Trophoblast cell (in vitro differentiated cells and primary cell): ENCODE results near the gene RSAD1.
A peak's percentile ranks its signal among the peaks of the same experiment; 100 is the strongest.

ENCODE experiments used
- DNase-seq, 2 donors: peaks; one replicate each; pipeline ENCODE4 v3.0.0-alpha.2; 2016
- H2AFZ ChIP-seq: 2 replicates; pipeline ENCODE4 v1.6.1; 2013; ENCODE audit warnings: low read length, moderate library complexity, mild to moderate bottlenecking; ENCODE audit not compliant: insufficient read depth, poor library complexity
- H2AK5ac ChIP-seq: 2 replicates; pipeline ENCODE4 v1.6.1; 2013; ENCODE audit warnings: mild to moderate bottlenecking, low read length
- H2BK120ac ChIP-seq: 2 replicates; pipeline ENCODE4 v1.6.1; 2013; ENCODE audit warnings: low read length, mild to moderate bottlenecking, moderate library complexity; ENCODE audit not compliant: insufficient read depth, poor library complexity
- H2BK12ac ChIP-seq: 2 replicates; pipeline ENCODE4 v1.6.1; 2013; ENCODE audit warnings: mild to moderate bottlenecking, low read length, moderate library complexity
- H2BK5ac ChIP-seq: 2 replicates; pipeline ENCODE4 v1.6.1; 2013; ENCODE audit warnings: low read length, low read depth, moderate library complexity, mild to moderate bottlenecking; ENCODE audit not compliant: poor library complexity
- H3K14ac ChIP-seq: 2 replicates; pipeline ENCODE4 v1.6.1; 2013; ENCODE audit warnings: mild to moderate bottlenecking, low read length
- H3K18ac ChIP-seq: 2 replicates; pipeline ENCODE4 v1.6.1; 2013; ENCODE audit warnings: mild to moderate bottlenecking, low read length
- H3K23ac ChIP-seq: 2 replicates; pipeline ENCODE4 v1.6.1; 2013; ENCODE audit warnings: low read length
- H3K27ac ChIP-seq: 2 replicates; pipeline ENCODE4 v1.5.1; 2013; ENCODE audit warnings: low read depth, mild to moderate bottlenecking, inconsistent platforms, low read length, moderate library complexity
- H3K27me3 ChIP-seq: 2 replicates; pipeline ENCODE4 v1.6.1; 2013; ENCODE audit warnings: inconsistent platforms, mild to moderate bottlenecking, low read length, moderate library complexity; ENCODE audit not compliant: insufficient read depth
- H3K36me3 ChIP-seq, 2 experiments: 1 replicate in 1 of 2; 2 replicates in 1 of 2; pipeline ENCODE4 v1.6.1; 2013; ENCODE audit warnings: low read length in 2 of 2, mild to moderate bottlenecking in 2 of 2, moderate library complexity in 1 of 2; ENCODE audit not compliant: insufficient read depth in 2 of 2, control insufficient read depth in 1 of 2
- H3K4ac ChIP-seq: 2 replicates; pipeline ENCODE4 v1.6.1; 2013; ENCODE audit warnings: low read depth, mild to moderate bottlenecking, low read length, moderate library complexity
- H3K4me1 ChIP-seq, 2 experiments: 1 replicate in 1 of 2; 2 replicates in 1 of 2; pipeline ENCODE4 v1.6.1; 2013; ENCODE audit warnings: low read length in 2 of 2, mild to moderate bottlenecking in 2 of 2, moderate library complexity in 1 of 2; ENCODE audit not compliant: insufficient read depth in 2 of 2, control insufficient read depth in 1 of 2
- H3K4me2 ChIP-seq: 2 replicates; pipeline ENCODE4 v1.6.1; 2013; ENCODE audit warnings: inconsistent platforms, mild to moderate bottlenecking, low read length, moderate library complexity
- H3K4me3 ChIP-seq: 2 replicates; pipeline ENCODE4 v1.5.1; 2013; ENCODE audit warnings: mild to moderate bottlenecking, low read depth, low read length, inconsistent platforms
- H3K79me1 ChIP-seq: one replicate; pipeline ENCODE4 v1.6.1; 2013; ENCODE audit warnings: low read length
- H3K79me2 ChIP-seq: 2 replicates; pipeline ENCODE4 v1.6.1; 2013; ENCODE audit warnings: low read length, mild to moderate bottlenecking; ENCODE audit not compliant: control insufficient read depth, insufficient read depth, poor library complexity
- H3K9ac ChIP-seq: 2 replicates; pipeline ENCODE4 v1.6.1; 2013; ENCODE audit warnings: mild to moderate bottlenecking, low read length
- H3K9me3 ChIP-seq: 2 replicates; pipeline ENCODE4 v1.6.1; 2013; ENCODE audit warnings: low read depth, mild to moderate bottlenecking, control low read depth, inconsistent platforms, low read length; ENCODE audit not compliant: insufficient read depth
- H4K12ac ChIP-seq: 2 replicates; pipeline ENCODE4 v1.6.1; 2013; ENCODE audit warnings: low read depth, mild to moderate bottlenecking, low read length, moderate library complexity
- H4K8ac ChIP-seq: 2 replicates; pipeline ENCODE4 v1.6.1; 2013; ENCODE audit warnings: low read depth, mild to moderate bottlenecking, low read length, moderate library complexity
- H4K91ac ChIP-seq: one replicate; pipeline ENCODE4 v1.6.1; 2013; ENCODE audit warnings: low read depth, mild to moderate bottlenecking, low read length, moderate library complexity
- WGBS: extraction: QIAGEN DNeasy Blood & Tissue Kit; methylation state at CpG from one replicate; pipeline ENCODE4 v1.1.7; 2013; ENCODE audit warnings: missing lambda C conversion rate; ENCODE audit not compliant: insufficient read length, insufficient coverage; ENCODE audit errors: extremely low coverage; 5-methylcytosine and 5-hydroxymethylcytosine counted together

The RSAD1 gene

DNA sequence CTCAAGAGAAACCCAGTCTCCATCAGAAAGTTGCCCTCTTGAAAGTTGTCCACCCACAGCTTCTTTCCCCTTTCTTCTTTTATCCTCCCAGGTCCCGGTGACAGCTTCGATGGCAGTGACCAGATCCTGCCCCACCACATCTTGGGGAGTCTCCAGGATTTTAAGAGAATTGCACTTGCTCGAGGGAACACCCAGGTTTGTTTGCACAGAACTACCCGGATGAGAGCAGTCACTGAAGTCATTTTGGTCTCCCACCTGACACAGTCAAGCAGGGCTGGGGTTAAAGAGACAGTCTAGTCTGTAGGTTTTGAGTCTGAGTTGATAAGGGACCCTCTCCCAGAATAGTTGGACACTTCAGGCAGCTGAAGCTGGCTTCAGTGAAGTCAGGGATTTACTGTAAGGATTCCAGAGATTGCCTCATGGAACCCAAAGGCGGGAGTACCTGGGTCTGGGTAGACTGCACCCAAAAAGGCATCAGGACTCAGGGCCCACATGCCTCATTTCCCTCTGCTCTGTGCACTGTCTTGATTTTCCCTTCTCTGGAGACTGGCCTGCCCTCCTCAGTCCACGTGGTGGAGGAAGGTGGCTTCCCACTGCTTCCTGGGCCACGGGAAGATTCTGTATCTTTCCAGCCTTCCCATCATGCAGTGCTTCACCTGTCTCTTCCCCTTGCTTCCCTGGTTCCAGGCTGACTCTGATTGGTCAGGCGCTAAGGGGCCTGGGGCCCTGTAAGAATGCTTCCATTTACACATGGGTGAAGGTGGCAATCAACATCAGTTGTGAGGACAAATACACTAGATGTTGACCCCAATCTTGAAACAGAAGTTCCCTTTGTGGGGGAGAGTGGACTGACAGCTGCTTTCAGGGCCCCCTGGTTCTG lies 39.1 kb downstream of the RSAD1 start:
- no peak for DNase-seq
- H3K4me3 ChIP-seq: no peak overlapping the region
- no peak overlapping the region for H3K23ac ChIP-seq
- no CpG with 5 or more reads among the region's 8 CpGs for WGBS
- no peak overlapping the region for H4K12ac ChIP-seq
- H4K8ac ChIP-seq: no peak overlapping the region
- H2BK120ac ChIP-seq: no peak overlapping the region
- no peak overlapping the region for H2BK5ac ChIP-seq
- no peak overlapping the region for H2AFZ ChIP-seq
- no peaks in the 10 kb centered on the region for H3K36me3 ChIP-seq
- peaks cover 3% of the 10 kb centered on the region for H3K79me1 ChIP-seq
- no peak overlapping the region for H3K18ac ChIP-seq
- H2AK5ac ChIP-seq: no peak overlapping the region
- H3K27me3 ChIP-seq: no peaks in the 10 kb centered on the region
- H3K4me2 ChIP-seq: no peak overlapping the region
- H3K4ac ChIP-seq: no peak overlapping the region
- H3K79me2 ChIP-seq: no peaks in the 10 kb centered on the region
- no peak overlapping the region for H3K27ac ChIP-seq
- H2BK12ac ChIP-seq: no peak overlapping the region
- no peak overlapping the region for H3K14ac ChIP-seq
- peaks cover 8 to 10% of the 10 kb centered on the region in 2 experiments for H3K4me1 ChIP-seq
- H3K9ac ChIP-seq: no peak overlapping the region
- no peaks in the 10 kb centered on the region for H3K9me3 ChIP-seq
- H4K91ac ChIP-seq: peak overlapping the region; percentile 28

DNA sequence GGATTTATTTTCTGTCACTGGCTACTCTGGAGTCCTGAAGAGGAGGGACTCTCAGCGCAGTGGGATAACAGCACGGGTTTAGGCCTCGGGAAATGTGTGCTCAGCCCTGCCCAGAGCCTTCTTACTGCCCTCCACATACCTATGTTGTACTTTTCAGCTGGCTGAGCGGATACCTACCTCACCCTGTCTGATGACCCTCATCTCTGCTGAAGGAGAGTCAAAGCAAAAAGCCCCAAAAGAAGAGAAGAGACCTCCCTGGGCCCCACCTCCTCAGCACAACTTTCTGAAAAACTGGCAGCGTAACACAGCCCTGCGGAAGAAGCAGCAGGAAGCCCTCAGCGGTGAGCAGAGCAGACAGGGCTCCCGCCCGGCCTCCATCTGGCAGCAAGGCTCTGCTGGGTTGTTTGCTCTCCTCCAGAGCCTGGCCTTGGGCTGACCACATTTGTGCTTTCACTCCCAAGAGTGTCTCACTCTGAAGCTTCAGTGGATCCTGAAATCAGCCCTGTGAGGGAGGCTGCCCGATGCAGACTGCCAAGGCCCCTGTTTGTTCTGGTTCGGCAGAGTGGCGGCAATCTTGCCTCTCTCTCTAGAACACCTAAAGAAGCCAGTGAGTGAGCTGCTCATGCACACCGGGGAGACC lies 39.8 kb downstream of the RSAD1 start:
- no peak overlapping the region for H3K27ac ChIP-seq
- H3K36me3 ChIP-seq: no peaks in the 10 kb centered on the region
- H2AK5ac ChIP-seq: no peak overlapping the region
- peak overlapping the region; percentile 28 for H4K91ac ChIP-seq
- DNase-seq: no peak
- H3K9me3 ChIP-seq: no peaks in the 10 kb centered on the region
- H3K79me1 ChIP-seq: peaks cover 5% of the 10 kb centered on the region
- no peak overlapping the region for H2BK5ac ChIP-seq
- no peak overlapping the region for H3K18ac ChIP-seq
- no peak overlapping the region for H3K14ac ChIP-seq
- H3K9ac ChIP-seq: no peak overlapping the region
- no peak overlapping the region for H3K4ac ChIP-seq
- no peak overlapping the region for H3K23ac ChIP-seq
- H2AFZ ChIP-seq: no peak overlapping the region
- no peak overlapping the region for H3K4me2 ChIP-seq
- H2BK120ac ChIP-seq: no peak overlapping the region
- WGBS: no CpG with 5 or more reads among the region's 13 CpGs
- no peak overlapping the region for H2BK12ac ChIP-seq
- no peak overlapping the region for H4K12ac ChIP-seq
- no peaks in the 10 kb centered on the region for H3K27me3 ChIP-seq
- H4K8ac ChIP-seq: no peak overlapping the region
- H3K4me1 ChIP-seq: peaks cover 12 to 15% of the 10 kb centered on the region in 2 experiments
- H3K4me3 ChIP-seq: no peak overlapping the region
- no peaks in the 10 kb centered on the region for H3K79me2 ChIP-seq

DNA sequence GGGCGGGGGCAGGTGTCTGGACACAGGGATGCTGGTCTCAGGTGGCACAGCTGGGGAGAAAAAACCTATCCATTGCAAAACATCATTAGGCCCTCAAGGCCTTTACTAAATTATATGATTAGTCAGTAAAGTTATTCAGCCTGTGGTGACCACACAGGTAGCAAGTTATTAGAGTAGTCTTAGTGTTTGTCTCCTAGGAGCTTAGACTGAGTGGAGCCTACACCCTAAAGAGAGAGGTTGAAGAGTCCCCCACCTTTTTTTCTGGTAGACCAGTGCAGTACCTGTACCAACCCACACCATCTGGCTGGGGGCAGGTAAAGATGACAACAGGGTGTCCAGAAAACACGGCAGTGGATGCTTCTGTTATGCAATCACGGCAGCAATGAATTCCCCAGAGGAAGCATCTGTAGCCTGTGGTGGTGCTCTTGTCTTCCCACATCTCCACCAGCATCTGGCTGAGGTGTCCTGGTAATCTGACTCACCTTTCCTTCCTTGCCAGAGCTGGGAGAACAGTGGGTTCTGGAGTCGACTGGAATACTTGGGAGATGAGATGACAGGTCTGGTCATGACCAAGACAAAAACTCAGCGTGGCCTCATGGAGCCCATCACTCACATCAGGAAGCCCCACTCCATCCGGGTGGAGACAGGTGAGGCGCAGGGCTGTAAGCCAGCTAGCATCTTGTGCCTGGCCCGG lies 40.6 kb downstream of the RSAD1 start:
- Histone ChIP-seq H2AFZ (no peak overlapping the region), H3K4ac (no peak overlapping the region), H3K79me1 (peaks cover 4% of the 10 kb centered on the region), H3K23ac (no peak overlapping the region), H2BK5ac (no peak overlapping the region), H3K14ac (no peak overlapping the region), H3K4me2 (no peak overlapping the region), H3K79me2 (no peaks in the 10 kb centered on the region), H3K4me1 (peaks cover 20 to 23% of the 10 kb centered on the region in 2 experiments), H2BK12ac (no peak overlapping the region), H2BK120ac (no peak overlapping the region), H3K4me3 (no peak overlapping the region), H3K27ac (no peak overlapping the region), H3K9ac (no peak overlapping the region), H4K91ac (no peak overlapping the region), H4K8ac (no peak overlapping the region), H3K36me3 (no peaks in the 10 kb centered on the region), H3K27me3 (no peaks in the 10 kb centered on the region), H3K18ac (no peak overlapping the region), H3K9me3 (no peaks in the 10 kb centered on the region), H4K12ac (no peak overlapping the region), H2AK5ac (no peak overlapping the region)
- peak; percentile 94 to 95 for DNase-seq
- no CpG with 5 or more reads among the region's 8 CpGs for WGBS

DNA sequence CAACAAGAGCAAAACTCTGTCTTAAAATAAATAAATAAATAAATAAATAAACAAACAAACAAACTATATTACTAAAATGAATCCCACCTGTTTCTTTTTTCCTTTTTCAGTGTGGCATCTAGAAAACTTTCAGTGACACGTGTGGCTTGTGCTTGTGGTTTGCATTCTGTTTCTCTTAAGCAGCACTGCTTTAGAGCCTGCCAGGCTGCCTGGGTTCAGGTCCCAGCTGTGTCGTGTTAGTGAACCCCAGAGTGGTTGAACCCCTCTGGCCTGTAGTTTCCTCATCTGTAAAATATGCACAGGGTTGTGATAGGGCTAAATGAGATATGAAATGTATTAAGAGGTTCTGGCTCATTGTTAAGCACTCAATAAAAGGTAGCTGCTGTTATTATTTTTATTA lies 41.8 kb downstream of the RSAD1 start:
- no peak overlapping the region for H2AFZ ChIP-seq
- peaks cover 13 to 16% of the 10 kb centered on the region in 2 experiments for H3K4me1 ChIP-seq
- no peak overlapping the region for H4K91ac ChIP-seq
- no peak overlapping the region for H3K27ac ChIP-seq
- no peak overlapping the region for H4K12ac ChIP-seq
- no peak overlapping the region for H2AK5ac ChIP-seq
- H3K18ac ChIP-seq: no peak overlapping the region
- no peak overlapping the region for H3K4me3 ChIP-seq
- no peak overlapping the region for H3K4ac ChIP-seq
- H3K23ac ChIP-seq: no peak overlapping the region
- no peaks in the 10 kb centered on the region for H3K9me3 ChIP-seq
- no peaks in the 10 kb centered on the region for H3K27me3 ChIP-seq
- no peak overlapping the region for H4K8ac ChIP-seq
- no peak overlapping the region for H2BK12ac ChIP-seq
- H3K79me2 ChIP-seq: no peaks in the 10 kb centered on the region
- DNase-seq: no peak
- no peak overlapping the region for H3K9ac ChIP-seq
- H2BK120ac ChIP-seq: no peak overlapping the region
- no peak overlapping the region for H3K4me2 ChIP-seq
- peaks cover 2% of the 10 kb centered on the region for H3K79me1 ChIP-seq
- no peaks in the 10 kb centered on the region for H3K36me3 ChIP-seq
- no peak overlapping the region for H3K14ac ChIP-seq
- WGBS: no CpG with 5 or more reads among the region's 2 CpGs
- H2BK5ac ChIP-seq: no peak overlapping the region
